ENCODE data around the gene ZNF441. TPM values are rescaled to one million over a fixed set of nuclear protein-coding genes. Genes with fewer than 3 reads are reported as not detected.
A peak's percentile ranks its signal among the peaks of the same experiment; 100 is the strongest.

ZNF441 gene
- total and polyA plus RNA-seq, 2 of the 13 experiments (the other 11 are each of a cell fraction or from before 2014, with no cell fraction given): 2.8 to 10.0 TPM

DNA sequence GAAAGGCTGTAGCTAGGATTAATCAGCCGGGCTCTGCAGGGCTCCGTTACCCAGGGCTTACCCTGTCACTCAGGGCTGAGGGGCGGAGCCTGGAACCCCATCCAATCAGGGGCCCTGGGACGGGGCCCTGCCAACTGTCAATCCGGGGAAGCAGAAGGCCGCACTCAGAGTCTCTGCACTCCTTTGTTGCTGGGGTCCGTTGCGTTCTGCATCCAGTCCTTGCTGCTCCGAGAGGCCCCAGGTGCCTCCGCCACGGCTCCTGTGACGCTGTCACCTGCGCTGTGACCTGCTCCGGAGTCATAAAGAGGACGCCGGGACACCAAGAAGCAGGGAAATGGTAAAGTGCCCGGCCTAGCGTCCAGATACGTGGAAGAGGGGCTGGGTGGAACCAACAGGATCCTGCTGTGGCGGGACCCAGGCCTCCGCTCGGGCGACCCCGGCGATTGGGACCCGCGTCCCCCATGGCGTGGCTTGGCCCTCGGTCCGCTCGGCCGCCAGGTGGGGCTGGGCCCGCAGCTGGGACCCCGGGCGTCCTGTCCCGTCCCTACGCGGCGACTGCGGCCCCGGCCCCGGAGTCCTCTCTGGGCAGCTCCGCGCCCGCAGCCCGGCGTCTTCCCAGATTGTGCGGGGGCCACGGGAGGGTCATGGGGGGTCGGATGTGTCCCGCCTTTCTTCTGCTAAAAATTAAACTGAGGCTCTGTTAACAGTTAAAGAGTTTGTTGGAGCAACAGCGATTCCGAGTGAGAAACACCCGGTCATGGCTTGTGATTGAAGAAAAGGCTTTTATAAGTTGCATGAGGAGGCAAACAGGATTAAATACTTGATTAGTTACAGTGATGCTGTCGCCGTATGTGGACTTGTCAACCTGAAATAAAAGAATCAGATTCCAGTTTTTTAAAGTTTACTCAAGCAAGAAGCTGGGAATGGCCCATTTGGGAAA is 31.9 kb downstream of the ZNF441 start, which contains the start of gene ZNF491 (continued):
- TF ChIP-seq ZBTB39 (CRISPR knock-in tag; IDR thresholded peaks at IDR 0.05) (no peak), ZBTB42 (CRISPR knock-in tag; IDR thresholded peaks at IDR 0.05) (no peak), ZNF720 (CRISPR knock-in tag; IDR thresholded peaks at IDR 0.05) (no peak), CSRNP1 (CRISPR knock-in tag; IDR thresholded peaks at IDR 0.05) (0 out of 2 replicates have a peak, but pooled peaks have one; percentile 43), HNRNPLL (IDR thresholded peaks at IDR 0.05; ENCODE audit: low read depth, low read length, poor library complexity, severe bottlenecking) (peak; percentile 43), TP53 (CRISPR knock-in tag; conservative IDR thresholded peaks at IDR 0.05) (no peak), POLR2A (IDR thresholded peaks at IDR 0.05; ENCODE audit: insufficient read depth in 1 of 2, low read depth in 2 of 2, low read length in 2 of 2) (peak; percentile 79 to 88), ZNF562 (CRISPR knock-in tag; IDR thresholded peaks at IDR 0.05; ENCODE audit: borderline replicate concordance) (no peak), ZNF619 (CRISPR knock-in tag; IDR thresholded peaks at IDR 0.05) (no peak), SYNCRIP (IDR thresholded peaks at IDR 0.05; ENCODE audit: insufficient read depth, low read depth, low read length) (no peak), KIAA2018 (CRISPR knock-in tag; IDR thresholded peaks at IDR 0.05; ENCODE audit: borderline replicate concordance) (no peak), THAP11 (CRISPR knock-in tag; IDR thresholded peaks at IDR 0.05) (peak; percentile 39), ZNF547 (CRISPR knock-in tag; IDR thresholded peaks at IDR 0.05) (no peak), RAD21 (CRISPR knock-in tag; IDR thresholded peaks at IDR 0.05) (peak; percentile 79)
- TF ChIP-seq, protein P1, sequence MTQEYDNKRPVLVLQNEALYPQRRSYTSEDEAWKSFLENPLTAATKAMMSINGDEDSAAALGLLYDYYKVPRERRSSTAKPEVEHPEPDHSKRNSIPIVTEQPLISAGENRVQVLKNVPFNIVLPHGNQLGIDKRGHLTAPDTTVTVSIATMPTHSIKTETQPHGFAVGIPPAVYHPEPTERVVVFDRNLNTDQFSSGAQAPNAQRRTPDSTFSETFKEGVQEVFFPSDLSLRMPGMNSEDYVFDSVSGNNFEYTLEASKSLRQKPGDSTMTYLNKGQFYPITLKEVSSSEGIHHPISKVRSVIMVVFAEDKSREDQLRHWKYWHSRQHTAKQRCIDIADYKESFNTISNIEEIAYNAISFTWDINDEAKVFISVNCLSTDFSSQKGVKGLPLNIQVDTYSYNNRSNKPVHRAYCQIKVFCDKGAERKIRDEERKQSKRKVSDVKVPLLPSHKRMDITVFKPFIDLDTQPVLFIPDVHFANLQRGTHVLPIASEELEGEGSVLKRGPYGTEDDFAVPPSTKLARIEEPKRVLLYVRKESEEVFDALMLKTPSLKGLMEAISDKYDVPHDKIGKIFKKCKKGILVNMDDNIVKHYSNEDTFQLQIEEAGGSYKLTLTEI (CRISPR knock-in tag; conservative IDR thresholded peaks at IDR 0.05): no peak

All from HepG2 (cell line).